ENCODE measurements around the gene TBXAS1.

Gene TBXAS1

DNA sequence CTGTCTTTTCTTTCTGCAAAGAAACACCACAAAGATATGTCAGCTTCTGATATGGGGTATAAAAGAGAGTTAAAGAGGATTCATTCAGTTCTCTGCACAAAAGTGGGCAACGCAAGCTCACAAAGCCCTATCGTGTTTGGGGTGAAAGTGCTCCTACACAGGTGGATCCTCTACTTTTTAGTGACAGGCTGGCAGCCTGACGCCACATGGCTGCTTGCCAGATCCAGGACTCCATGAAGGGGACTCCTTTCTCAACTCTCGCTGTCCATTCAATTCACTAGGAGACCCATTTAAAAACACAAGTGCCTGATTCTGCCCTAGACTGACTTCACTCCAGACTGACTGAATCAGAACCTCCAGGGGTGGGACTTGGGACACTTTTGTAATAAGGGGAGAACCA is 225.7 kb downstream of the TBXAS1 start:
- no peak for DNase-seq

- no peak for DNase-seq
Observed at GRCh38 chr7:140055833-140056232, 226.8 kb downstream of the TBXAS1 start.

DNA sequence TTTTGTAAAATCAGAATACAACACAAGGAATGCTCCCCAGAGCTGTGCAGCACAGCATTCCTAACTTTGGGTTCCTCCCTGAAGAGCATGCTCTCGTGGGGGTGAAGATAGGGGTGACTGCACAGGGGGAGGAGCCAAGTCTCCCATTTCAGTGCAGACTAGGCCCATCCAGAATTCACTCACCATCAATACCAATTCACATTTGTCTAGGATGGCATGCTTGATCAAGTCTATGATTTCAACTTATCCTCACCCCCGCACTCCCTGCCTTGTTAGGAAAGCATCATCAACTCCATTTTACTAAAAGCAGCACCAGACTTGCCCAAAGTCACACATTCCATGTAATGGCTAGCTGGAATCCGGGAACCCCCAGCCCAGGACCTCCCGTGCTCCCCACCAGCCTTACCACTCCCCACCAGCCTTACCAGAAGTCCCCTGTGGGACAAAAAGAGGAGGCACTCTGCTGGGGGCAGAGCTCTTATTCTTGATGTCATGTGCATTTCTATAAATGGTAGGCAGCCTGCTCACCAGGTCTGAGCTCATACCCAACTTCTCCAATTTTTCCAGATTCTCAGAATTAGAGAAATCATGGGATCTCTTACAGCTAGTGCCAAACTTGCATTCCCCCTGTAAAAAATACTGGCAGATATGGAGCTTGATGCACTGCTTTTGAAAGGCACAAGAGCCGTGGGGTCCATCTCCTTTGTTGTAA is 227.5 kb downstream of the TBXAS1 start:
- no peak for DNase-seq

- no peak for DNase-seq
Observed at GRCh38 chr7:140057143-140057535, 228.1 kb downstream of the TBXAS1 start.

GRCh38 chr7:140058517-140058916 is 229.5 kb downstream of the TBXAS1 start:
- DNase-seq: no peak

- no peak for DNase-seq
Observed at GRCh38 chr7:140059273-140060242, 230.5 kb downstream of the TBXAS1 start.

DNA sequence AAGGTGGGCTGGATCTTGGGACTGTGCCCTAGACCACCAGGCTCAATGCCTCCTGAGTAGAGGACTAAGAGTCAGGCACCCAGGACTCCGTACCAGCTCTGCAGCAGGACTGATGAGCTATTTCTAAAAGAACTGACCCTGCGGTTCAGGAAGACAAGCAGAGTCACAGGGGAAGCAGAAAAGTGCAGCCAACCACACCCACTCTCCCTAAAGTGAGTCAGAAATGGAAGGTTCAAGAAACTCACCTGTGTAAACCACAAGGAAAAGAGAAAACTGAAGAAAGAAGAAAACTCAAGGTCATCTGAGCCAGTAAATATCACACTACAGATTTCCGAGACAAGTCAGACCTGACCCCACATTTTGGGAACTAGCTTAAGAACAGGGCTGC is 231.2 kb downstream of the TBXAS1 start:
- DNase-seq: no peak

GRCh38 chr7:140060788-140061606 is 231.9 kb downstream of the TBXAS1 start:
- no peak for DNase-seq

- DNase-seq: no peak
Observed at GRCh38 chr7:140061607-140061930, 232.5 kb downstream of the TBXAS1 start.

DNA sequence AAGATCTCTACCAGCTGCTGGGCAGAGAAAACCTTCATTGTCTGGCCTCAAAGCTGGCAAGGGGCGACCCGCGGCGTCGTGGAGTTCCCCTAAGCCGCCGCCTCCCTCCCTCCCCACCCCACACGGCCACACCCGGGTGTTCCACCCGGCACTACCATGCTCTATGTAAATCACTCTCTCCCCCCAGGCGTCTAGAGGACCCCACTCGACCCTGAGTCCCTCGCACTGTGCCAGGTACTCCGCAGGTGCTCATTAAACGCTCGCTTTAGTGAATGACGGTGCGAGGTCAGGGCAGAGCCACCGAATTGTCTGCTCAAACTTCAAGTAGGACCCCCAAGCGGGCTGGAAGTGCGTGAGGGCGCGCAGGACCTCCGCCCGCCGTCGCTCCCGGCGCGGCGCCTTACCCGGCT is 233.1 kb downstream of the TBXAS1 start:
- DNase-seq: peak; percentile 82

GRCh38 chr7:140062528-140063299 is 233.7 kb downstream of the TBXAS1 start, which contains the start of gene PARP12:
PARP12 (minus strand) TSS chr7:140062951; CDS start chr7:140062847, 104 bp downstream.
- peak; percentile 92 for DNase-seq

GRCh38 chr7:140067052-140067451 is 238.0 kb downstream of the TBXAS1 start:
- DNase-seq: no peak

GRCh38 chr7:140068033-140068432 is 239.0 kb downstream of the TBXAS1 start:
- DNase-seq: no peak

DNA sequence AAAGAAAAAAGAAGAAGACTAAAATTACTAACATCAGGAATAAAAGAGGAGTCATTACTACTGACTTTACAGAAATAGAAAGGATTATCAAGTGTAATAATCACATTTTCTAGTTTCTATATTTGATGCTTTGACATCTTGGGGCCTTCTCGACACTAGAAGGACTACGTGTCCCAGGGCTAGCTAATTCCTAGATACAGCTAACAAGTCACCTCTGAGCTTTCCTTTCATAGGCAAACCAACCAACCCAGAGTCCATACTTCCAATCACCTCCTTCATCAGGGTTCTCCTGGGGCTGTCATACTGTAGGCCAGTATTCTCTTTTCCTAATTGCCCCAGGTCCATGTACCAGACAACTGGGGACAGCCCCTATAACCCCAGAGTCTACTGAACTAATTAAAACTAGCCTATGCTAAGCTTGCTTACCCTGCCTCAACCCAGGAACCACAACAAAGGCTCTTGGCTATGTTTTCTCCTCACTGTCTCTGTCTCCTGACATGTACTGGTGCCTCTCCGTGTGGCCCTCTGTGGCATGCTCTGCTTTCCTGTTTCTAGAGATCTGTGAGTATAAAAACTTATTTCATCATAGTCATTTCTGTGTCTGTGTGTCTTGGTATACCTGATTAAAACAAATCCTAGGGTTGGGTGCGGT is 240.4 kb downstream of the TBXAS1 start:
- no peak for DNase-seq

All from activated CD8-positive, alpha-beta memory T cell treated with anti-CD3 and anti-CD28 coated beads for 24 hours (primary cell).